ENCODE measurements around the gene CAMK2A. TPM values are rescaled to one million over a fixed set of nuclear protein-coding genes. Genes with fewer than 3 reads are reported as not detected.

CAMK2A gene
- total and polyA plus RNA-seq, 2 donors (not counting 3 experiments of a cell fraction or from before 2014, with no cell fraction given), result not detected

GRCh38 chr5:150303070-150303615 is 13.6 kb upstream of the CAMK2A start:
- POLR2A ChIA-PET, result no interaction called here
- Histone ChIP-seq H3K4me3 (replicated peaks in 1 of 3; ENCODE audit: insufficient read depth in 1 of 3, low read depth in 1 of 3, low read length in 3 of 3) (no peak overlapping the region), H3K9ac (replicated peaks; ENCODE audit: extremely low read depth, insufficient read depth, low read length) (no peak overlapping the region), H2AFZ (ENCODE audit: low read depth, low read length) (no peak overlapping the region), H3K27me3 (ENCODE audit: control insufficient read depth in 2 of 2, insufficient read depth in 2 of 2, low read length in 2 of 2) (peaks cover 38 to 39% of the 10 kb centered on the region in 2 experiments), H3K4me2 (ENCODE audit: insufficient read depth, low read length) (no peak overlapping the region), H4K20me1 (replicated peaks; ENCODE audit: control insufficient read depth, extremely low read depth, insufficient read depth, low read length) (no peaks in the 10 kb centered on the region), H3K36me3 (ENCODE audit: control insufficient read depth in 2 of 2, extremely low read depth in 1 of 2, insufficient read depth in 2 of 2, low read length in 2 of 2) (no peaks in the 10 kb centered on the region), H3K4me1 (ENCODE audit: control insufficient read depth, extremely low read depth, insufficient read depth, low read length) (no peaks in the 10 kb centered on the region), H3K27ac (ENCODE audit: insufficient read depth, low read depth, low read length) (no peak overlapping the region), H3K9me1 (replicated peaks; ENCODE audit: control insufficient read depth, extremely low read depth, insufficient read depth, low read length) (no peaks in the 10 kb centered on the region), H3K79me2 (ENCODE audit: control insufficient read depth, insufficient read depth, low read length) (no peaks in the 10 kb centered on the region), H3K9me3 (replicated peaks; ENCODE audit: control insufficient read depth, insufficient read depth, low read length) (no peaks in the 10 kb centered on the region)
- TF ChIP-seq CTCF (IDR thresholded peaks at IDR 0.05; ENCODE audit: extremely low read depth in 1 of 2, insufficient read depth in 1 of 2, low read depth in 1 of 2, low read length in 2 of 2) (no peak), EZH2 (IDR thresholded peaks at IDR 0.05; ENCODE audit: borderline replicate concordance, low read depth, low read length, severe bottlenecking) (no peak), MAX (IDR thresholded peaks at IDR 0.05; ENCODE audit: insufficient read depth, insufficient read length) (no peak), POLR2AphosphoS5 (IDR thresholded peaks at IDR 0.05; ENCODE audit: insufficient read depth, low read depth, low read length) (no peak), GATA2 (IDR thresholded peaks at IDR 0.05; ENCODE audit: insufficient read depth, insufficient read length, low read depth, low read length) (no peak), FOS (IDR thresholded peaks at IDR 0.05; ENCODE audit: borderline replicate concordance, insufficient read depth, low read length) (no peak), MYC (IDR thresholded peaks at IDR 0.05; ENCODE audit: low read depth, low read length) (no peak), POLR2A (IDR thresholded peaks at IDR 0.05; ENCODE audit: low read depth, low read length) (no peak), JUN (IDR thresholded peaks at IDR 0.05; ENCODE audit: borderline replicate concordance, insufficient read depth, insufficient read length, low read depth) (no peak)
- BruUV-seq (replicated peaks), result no TSS peak
- FAIRE-seq, result no peak
- CTCF ChIA-PET, result interaction anchor here (0.9 to 1.3 kb wide), 3 partner anchors 34 to 48 kb away, joined by 3 to 5 read pairs (median 3); no protein-coding TSS in a partner anchor
- DNase-seq (ENCODE audit: low read depth, low spot score), result no peak
- intact Hi-C loops (cut with micrococcal nuclease), result no loop called here
- dilution Hi-C loops (cut with MboI; ENCODE audit: extremely low pct_ligation_motif_present, low sequenced_read_pairs), result no loop called here

Measured in endothelial cell of umbilical vein (primary cell).